Measurements from ENCODE around the gene PRKCSH.

Gene PRKCSH

DNA sequence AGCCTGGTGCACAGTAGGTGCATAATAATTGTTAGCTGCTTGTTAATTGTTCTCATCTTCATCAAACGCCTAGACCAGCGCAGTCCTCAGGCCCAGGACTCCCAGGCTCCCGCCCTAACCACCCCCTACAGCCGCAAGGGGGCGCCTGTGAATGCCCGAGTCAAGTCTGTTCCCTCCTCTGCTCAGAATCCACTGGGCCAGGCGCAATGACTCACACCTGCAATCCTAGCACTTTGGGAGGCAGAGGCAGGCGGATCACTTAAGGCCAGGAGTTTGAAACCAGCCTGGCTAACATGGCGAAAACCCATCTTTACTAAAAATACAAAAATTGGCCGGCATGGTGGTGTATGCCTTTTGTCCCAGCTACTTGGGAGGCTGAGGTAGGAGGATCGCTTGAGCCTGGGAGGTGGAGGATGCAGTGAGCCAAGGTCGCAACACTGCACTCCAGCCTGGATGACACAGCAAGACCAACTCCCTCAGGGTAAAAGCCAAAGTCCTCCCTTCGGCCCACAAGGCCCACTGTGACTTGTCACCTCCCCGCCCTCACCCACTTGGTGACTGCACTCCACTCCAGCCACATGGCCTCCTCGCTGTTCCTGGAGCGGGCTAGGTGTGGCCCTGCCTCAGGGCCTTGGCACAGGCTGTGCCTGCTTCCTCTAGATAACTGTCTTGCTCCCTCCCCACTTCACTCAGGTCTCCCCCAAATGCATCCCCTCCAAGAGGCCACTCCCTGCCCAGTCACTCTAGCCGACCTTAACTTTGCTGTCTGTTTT is 61.1 kb downstream of the PRKCSH start:
- TF ChIP-seq POLR2AphosphoS5 (IDR thresholded peaks at IDR 0.05; ENCODE audit: low read depth, low read length) (no peak), SIN3A (IDR thresholded peaks at IDR 0.05; ENCODE audit: borderline replicate concordance, insufficient read depth, low read length) (no peak), TAF1 (IDR thresholded peaks at IDR 0.05; ENCODE audit: borderline replicate concordance, insufficient read depth, low read length) (no peak), FOXP2 (optimal IDR thresholded peaks at IDR 0.05; ENCODE audit: borderline replicate concordance, extremely low read depth, extremely low read length, insufficient read depth) (no peak)
- TF ChIP-seq, protein P1, sequence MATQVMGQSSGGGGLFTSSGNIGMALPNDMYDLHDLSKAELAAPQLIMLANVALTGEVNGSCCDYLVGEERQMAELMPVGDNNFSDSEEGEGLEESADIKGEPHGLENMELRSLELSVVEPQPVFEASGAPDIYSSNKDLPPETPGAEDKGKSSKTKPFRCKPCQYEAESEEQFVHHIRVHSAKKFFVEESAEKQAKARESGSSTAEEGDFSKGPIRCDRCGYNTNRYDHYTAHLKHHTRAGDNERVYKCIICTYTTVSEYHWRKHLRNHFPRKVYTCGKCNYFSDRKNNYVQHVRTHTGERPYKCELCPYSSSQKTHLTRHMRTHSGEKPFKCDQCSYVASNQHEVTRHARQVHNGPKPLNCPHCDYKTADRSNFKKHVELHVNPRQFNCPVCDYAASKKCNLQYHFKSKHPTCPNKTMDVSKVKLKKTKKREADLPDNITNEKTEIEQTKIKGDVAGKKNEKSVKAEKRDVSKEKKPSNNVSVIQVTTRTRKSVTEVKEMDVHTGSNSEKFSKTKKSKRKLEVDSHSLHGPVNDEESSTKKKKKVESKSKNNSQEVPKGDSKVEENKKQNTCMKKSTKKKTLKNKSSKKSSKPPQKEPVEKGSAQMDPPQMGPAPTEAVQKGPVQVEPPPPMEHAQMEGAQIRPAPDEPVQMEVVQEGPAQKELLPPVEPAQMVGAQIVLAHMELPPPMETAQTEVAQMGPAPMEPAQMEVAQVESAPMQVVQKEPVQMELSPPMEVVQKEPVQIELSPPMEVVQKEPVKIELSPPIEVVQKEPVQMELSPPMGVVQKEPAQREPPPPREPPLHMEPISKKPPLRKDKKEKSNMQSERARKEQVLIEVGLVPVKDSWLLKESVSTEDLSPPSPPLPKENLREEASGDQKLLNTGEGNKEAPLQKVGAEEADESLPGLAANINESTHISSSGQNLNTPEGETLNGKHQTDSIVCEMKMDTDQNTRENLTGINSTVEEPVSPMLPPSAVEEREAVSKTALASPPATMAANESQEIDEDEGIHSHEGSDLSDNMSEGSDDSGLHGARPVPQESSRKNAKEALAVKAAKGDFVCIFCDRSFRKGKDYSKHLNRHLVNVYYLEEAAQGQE (IDR thresholded peaks at IDR 0.05; ENCODE audit: insufficient read depth in 1 of 2, low read depth in 2 of 2, low read length in 2 of 2) = no peak

DNA sequence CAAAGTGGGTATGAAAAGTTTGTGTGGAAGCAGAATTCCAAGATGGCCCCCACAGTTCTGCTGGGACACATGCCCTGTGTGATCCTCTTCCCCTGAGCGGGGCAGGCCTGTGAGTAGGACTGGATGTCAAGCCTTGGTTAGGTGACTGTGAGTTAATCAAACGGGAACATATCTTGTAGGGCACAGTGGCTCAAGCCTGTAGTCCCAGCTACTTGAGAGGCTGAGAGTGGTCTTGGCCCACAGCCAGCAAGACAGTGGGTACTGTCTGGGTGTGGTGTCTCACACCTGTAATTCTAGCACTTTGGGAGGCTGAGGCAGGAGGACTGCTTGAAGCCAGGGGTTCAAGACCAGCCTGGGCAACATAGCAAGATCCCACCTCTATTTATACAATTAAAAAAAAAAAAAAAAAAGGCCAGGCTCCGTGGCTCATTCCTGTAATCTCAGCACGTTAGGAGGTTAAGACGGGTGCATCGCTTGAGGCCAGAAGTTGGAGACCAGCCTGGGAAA is 63.8 kb downstream of the PRKCSH start:
- TF ChIP-seq, protein P1 (IDR thresholded peaks at IDR 0.05; ENCODE audit: insufficient read depth in 1 of 2, low read depth in 2 of 2, low read length in 2 of 2) = no peak
- no peak for TF ChIP-seq POLR2AphosphoS5 (IDR thresholded peaks at IDR 0.05; ENCODE audit: low read depth, low read length)
- no peak for TF ChIP-seq TAF1 (IDR thresholded peaks at IDR 0.05; ENCODE audit: borderline replicate concordance, insufficient read depth, low read length)
- TF ChIP-seq FOXP2 (optimal IDR thresholded peaks at IDR 0.05; ENCODE audit: borderline replicate concordance, extremely low read depth, extremely low read length, insufficient read depth) = no peak
- TF ChIP-seq SIN3A (IDR thresholded peaks at IDR 0.05; ENCODE audit: borderline replicate concordance, insufficient read depth, low read length) = no peak

DNA sequence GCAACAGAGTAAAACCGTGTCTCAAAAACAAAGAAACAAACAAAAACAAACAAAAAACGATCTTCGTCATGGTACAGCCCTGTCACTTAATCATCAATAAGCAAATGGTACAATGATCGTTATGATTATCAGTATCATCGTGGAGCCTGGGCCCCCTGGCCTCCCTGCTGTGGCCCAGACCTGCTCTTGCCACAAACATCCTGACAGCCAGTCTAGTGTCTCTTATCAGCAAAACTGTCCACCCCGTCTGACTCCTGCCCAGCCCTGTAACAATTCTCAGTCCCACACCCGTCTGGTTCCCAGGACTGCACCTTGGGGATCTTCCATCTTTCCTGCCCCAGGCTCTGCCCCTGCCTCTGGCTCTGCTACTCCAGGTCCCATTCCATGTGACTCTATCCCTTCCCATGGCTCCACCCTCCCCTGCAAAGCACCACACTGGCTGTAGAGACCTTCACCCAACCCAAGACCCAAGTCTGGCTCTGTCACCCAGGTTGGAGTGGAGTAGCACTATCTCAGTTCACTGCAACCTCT is 64.5 kb downstream of the PRKCSH start:
- TF ChIP-seq FOXP2 (optimal IDR thresholded peaks at IDR 0.05; ENCODE audit: borderline replicate concordance, extremely low read depth, extremely low read length, insufficient read depth) (no peak), SIN3A (IDR thresholded peaks at IDR 0.05; ENCODE audit: borderline replicate concordance, insufficient read depth, low read length) (no peak), TAF1 (IDR thresholded peaks at IDR 0.05; ENCODE audit: borderline replicate concordance, insufficient read depth, low read length) (no peak), POLR2AphosphoS5 (IDR thresholded peaks at IDR 0.05; ENCODE audit: low read depth, low read length) (no peak)
- TF ChIP-seq, protein P1 (IDR thresholded peaks at IDR 0.05; ENCODE audit: insufficient read depth in 1 of 2, low read depth in 2 of 2, low read length in 2 of 2) = no peak
